ENCODE data around the gene IER2.

Gene IER2

DNA sequence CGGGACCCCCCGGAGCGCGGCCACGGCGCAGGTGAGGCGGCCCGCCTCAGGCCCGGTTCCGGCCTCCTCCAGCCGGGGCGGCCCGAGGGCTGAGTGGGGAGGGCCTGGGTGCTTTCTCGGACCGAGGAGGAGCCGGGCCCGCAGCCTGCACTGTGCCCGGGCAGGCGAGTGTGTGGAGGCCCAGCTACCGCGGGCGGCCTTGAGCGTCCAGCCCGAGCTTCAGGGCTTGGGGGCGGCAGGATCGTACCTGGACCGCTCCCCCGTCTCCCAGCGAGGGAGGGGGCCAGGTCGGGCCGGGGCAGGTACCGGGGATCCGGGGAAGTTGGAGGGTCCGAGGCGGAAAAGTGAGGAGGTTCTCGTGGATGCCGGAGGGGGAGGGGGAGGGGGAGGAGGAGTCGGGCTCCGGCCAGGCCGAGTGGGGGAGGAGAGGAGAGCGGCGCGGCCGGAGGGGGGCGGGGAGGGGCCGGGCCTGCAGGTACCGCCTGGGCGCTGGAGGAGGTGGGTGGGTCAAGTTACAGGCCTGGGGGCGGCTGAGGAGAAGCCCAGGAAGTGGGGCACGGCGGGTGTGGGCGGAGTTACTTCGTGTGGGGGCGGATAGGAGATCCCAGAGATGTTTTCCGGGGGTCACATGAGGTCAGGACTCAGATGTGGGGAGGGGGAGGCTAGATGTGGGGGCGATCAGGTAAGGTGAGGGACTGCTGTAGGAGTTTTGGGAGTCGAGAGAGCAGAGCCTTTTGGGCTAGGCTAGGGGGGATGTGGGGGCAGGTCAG, 31.6 kb upstream of the IER2 start:
- no peak for DNase-seq (ENCODE audit: low read depth in 1 of 2, low spot score in 1 of 2)

DNA sequence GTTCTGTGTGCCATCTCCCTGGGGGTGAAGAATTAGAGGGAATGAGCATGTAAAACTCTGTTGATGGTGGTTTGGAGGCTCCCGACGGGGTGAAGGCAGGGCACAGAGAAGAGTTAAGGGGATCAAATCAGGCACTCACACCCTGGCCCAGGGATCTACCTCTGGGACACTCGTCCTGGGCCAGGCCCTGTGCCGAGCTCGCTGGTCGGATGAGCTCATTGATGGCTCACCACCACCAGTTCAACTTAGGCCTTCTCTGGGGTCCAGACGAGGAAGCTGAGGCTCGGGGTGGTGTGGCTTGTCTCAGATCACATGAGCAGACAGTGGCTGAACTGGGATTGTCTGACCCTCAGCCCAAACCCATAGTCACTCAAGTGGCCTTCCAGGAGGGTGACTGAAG, 30.6 kb upstream of the IER2 start:
- no peak for DNase-seq (ENCODE audit: low read depth in 1 of 2, low spot score in 1 of 2)

DNA sequence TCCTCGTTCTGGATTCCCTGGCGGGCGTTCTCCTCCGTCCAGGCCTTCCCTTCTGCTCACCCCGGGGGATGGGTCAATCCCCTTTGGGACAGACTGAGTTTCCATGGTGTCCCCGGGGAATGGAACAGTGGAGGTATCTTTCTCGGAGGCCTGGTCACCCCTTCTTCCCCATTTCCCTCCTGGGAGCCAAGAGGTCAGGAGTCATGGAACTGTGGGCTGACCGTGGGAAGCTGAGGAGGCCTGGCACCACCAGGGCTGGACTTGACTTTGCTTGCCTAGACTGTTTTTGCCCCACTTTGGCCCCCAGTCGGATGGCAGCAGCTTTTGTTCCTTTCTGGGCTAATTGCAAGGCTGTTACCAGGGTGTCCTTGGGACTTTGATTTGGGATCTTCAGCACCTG, 30.2 kb upstream of the IER2 start:
- no peak for DNase-seq (ENCODE audit: low read depth in 1 of 2, low spot score in 1 of 2)

DNA sequence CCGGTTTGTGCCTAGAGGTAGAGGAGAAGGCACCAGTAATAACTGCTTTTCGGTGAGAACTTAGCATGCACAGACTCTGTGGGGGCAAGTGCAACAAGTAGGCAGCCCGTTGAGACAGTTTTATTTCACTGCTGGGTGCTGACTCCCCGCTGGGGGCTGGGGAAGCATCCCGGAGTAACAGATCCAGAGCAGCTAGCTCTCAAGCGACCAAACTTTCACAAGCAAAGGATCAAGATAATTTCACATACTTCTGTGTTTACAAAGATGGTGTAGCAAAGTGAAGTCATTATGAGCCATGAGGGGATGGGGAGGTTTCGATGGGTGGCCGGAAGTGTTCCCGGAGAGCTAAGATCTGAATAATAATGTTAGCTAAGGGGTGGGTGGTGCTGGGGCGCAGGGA, 29.4 kb upstream of the IER2 start:
- no peak for DNase-seq (ENCODE audit: low read depth in 1 of 2, low spot score in 1 of 2)

DNA sequence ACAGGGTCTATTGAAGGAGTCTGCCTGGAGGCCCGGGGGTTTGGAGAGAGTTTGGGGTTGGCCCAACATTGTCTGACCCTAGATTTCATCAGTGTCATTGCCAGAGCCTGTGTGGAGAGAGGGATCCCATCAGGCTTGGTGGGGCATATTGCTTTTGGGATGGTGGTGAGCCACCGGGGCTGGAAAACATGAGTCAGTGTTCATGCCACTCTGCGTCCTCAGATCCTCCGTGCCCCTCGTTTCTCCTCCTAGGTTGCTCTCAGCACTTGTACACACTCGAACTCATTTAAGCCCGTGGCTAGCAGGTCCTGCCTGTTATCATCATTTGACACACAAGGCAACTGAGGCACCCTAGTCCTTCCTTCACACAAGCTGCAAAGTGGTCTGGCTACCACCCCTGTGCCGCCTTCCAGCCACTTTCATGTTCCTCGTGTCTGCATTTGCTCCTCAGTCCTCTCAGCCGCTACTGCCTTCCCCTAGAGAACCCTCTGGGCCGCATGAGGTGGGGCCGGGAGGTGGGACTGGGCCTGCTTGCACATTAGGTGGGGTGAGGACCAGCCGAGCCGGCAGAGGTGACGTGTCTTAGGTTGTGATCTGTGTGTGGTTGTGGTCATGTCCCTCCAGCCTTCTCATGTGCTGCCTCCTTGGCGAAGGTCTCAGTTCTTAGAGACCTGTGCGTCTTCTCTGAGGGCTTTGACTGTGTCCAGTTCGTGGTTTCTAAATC, 28.5 kb upstream of the IER2 start:
- DNase-seq (ENCODE audit: low read depth in 1 of 2, low spot score in 1 of 2), result no peak

DNA sequence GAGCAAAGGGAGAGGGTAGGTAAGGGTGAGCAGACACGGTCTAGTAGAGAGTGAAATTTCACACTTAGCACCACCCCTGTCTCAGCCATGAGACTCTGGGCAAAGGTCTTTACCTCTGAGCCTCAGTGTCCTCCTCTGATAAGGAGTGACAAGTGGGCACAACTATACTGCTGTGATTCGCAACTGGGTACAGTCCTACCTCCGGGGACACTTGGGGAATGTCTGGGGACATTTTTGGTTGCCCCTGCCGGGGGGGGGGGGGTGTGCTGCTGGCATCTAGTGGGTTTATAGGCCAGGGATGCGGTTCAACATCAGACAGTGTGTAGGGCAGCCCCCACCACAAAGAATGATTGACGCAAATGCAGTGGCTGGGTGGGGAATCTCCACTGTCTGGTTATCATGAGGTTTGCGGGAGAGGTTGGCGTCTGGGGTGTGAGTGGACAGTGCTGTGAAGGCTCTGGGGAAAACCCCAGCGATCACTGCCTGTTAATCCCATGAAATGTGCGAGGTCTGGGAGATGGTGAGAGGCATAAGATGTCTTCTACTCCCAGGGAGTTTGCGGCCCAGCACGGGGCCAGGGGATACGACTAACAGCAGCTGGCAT, 27.8 kb upstream of the IER2 start:
- DNase-seq (ENCODE audit: low read depth in 1 of 2, low spot score in 1 of 2), result no peak

DNA sequence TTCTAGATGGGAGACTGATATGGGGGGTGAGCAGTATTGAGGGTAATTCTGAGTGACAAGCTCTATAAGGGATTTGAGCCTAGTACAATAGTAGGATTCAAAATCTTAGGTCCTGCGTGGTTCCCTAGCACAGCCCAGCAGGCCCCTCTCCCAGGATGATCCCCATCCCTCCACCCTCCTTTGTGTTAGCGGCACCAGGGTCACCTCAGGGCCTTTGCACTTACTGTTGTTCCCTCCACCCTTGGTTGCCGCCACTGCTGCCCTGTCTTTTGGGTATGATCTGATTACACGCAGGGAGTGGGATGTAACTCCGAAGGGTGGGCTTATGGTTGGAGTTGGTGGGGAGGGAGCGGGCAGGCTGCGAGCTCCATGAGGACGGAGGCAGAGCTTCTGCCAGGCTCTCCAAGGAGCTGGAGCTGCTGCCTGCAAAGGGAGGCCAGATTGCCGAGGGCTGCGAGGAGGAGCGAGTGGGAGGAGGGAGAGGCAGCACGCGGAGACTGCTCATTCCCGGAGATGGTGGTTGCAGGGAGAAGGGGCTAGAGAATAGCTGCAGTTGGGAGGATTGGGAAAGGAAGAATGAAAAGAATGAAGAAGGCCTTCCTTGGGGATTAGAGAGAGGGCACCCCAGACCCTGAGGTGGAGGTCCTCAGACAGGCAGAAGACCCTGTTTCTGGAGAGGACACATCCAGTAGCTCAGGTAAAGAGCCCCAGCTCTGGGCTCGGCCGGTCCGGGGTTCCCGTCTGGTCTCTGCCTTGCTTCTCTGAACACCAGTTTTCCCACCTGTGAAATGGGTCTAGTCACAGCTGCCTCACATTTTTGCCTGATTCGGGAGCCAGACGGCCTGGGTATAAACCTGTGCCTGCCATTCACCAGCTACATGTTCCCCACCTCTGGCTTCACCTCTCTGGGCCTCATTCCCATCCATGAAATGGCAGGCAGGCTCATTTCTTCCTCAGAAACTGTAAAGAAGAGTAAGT, 26.9 kb upstream of the IER2 start:
- no peak for DNase-seq (ENCODE audit: low read depth in 1 of 2, low spot score in 1 of 2)

DNA sequence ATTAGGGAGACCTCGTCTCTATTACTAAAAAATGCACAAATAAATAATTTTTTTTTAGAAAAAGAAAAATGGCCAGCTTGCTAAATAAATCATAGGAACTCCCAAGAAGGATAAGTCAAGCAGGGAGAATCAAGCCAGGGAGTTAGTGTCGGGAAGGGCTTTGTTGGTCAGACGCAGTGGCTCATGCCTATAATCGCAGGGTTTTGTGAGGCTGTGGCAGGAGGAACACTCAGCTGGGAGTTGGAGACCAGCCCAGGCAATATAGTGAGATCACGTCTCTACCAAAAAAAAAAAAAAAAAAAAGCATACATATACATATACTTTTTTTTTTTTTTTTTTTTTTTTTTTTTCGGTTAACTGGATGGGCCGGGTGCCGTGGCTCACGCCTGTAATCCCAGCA, 23.2 kb upstream of the IER2 start:
- DNase-seq (ENCODE audit: low read depth in 1 of 2, low spot score in 1 of 2), result no peak

DNA sequence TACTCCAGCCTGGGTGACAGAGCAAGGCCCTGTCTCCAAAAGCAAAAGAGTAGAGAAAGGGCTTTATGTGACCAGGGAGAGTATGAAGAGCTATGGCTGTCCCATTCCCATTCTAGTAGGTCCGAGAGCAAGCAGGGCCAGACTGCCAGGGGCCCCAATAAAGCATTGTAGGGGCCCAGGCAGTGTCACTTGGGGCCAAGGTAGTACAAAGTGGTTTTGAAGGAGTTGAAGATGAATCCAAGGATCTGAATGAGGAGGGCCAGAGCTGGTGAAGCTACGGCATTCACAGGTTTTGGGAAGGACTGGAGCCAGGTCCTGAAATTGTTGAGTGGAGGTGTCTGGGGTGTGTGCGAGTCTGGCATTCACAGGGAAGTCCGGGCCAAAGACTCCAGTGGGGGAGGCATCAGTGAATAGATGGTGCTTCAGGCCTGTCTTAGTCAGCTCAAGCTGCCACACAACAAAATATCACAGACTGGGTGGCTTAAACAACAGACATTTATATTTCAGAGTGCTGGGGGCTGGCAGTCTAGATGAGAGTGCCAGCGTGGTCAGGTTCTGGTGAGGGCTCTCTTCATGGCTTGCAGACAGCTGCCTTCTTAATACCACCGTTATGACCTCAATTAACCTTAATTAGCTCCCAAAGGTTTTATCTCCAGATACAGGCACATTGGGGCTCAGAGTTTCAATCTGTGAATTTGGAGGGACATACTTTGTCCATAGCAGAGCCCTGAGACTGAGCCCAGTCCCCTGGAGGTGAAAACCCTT, 22.2 kb upstream of the IER2 start:
- DNase-seq (ENCODE audit: low read depth in 1 of 2, low spot score in 1 of 2), result no peak

DNA sequence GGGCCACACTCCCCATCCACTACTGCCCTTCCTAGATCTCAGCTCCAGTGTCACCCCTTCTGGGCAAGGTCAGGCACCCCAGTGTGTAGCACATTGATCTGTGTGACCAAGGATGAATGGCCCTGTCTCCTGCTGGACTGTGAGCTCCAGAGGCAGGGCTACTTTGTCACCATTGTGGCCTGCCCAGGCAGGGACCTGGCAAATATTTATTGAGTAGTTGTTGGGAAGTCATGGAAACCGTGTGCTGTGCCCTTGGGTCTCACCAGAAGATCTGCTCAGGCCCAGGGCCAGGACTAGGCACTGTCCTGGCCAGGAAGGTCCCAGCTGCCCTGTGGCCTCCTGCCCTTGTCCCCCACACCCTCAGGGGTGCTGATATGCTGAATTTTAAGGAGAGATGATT, 21.6 kb upstream of the IER2 start:
- no peak for DNase-seq (ENCODE audit: low read depth in 1 of 2, low spot score in 1 of 2)

DNA sequence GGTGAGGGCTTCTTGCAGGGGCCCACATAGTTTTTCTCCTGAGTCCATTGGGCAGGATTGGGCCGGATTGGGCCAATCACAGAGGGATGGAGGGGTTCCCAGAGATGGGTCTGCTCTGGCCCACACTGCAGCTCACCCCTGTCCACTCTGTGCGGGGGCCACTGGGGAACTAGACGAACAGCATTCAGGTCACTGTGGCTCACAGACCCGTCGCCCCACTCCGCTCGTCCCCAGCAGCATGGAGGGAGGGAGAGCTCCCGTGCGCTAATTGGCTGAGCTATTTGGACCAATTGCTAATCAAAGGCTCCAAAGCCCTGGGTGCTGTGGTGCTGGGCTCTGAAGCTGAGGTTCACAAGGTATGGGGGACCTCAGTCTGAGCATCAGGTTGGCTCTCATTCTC, 20.8 kb upstream of the IER2 start:
- DNase-seq (ENCODE audit: low read depth in 1 of 2, low spot score in 1 of 2), result no peak

DNA sequence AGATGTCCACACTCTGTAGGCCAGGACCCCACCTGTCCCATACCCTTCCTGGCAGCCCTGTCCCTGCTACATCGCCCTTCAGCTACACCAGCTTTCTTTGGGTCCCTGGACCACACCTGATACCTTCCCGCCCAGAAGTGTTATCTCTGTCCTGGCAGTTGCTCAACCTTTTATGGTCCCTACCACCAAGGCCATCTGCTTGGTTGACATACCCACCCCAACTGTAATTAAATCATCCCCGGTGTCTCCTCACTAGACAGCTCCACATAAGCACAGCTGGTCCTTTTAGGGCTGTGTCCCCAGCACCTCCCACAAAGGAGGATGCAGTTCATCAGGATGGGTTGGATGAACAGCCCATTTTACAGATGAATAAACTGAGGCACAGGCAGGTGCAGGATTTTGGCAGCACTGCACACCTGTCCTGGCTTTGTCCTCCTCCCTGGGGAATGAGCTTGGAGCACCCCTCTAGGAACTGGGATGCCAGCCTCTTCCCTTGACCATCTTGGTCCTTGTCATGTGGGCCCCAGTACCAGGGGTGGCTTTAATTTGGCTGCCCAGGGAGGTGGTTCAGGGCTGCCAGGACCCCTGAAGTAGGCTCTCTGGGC, 19.2 kb upstream of the IER2 start:
- no peak for DNase-seq (ENCODE audit: low read depth in 1 of 2, low spot score in 1 of 2)

DNA sequence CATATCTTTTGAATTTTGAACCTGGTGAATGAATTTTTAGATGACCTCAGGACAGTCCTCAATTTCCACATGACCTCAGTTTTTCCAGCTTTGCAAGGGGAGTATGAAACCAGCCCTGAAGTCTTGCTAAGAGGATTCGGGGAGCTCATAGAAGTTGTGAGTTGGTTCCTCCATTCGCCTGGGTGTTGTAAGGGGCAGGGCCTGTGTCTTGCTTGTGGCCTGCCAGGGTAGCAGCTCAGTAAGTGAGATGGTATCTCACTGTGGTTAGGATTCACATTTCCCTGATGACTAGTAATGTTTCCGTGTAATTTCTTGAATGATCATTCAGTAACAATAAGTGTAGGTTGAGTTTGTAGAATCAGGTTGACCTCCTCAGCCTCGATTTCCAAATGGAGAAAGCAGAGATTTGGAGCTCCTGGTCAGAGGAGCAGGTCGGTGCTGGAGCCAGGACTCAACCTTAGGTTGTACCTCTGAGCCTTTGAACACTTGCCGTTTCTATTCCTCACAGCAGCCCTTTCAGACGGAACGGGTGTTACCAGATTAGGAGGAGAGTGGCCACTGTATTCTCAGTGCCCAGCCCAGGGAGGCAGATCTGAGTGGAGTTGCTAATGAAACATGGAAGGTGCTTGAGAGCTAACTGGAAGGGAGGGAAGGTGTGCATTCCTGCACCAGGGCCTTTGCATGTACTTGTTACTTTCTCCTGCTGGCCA, 17.6 kb upstream of the IER2 start:
- DNase-seq (ENCODE audit: low read depth in 1 of 2, low spot score in 1 of 2), result no peak

DNA sequence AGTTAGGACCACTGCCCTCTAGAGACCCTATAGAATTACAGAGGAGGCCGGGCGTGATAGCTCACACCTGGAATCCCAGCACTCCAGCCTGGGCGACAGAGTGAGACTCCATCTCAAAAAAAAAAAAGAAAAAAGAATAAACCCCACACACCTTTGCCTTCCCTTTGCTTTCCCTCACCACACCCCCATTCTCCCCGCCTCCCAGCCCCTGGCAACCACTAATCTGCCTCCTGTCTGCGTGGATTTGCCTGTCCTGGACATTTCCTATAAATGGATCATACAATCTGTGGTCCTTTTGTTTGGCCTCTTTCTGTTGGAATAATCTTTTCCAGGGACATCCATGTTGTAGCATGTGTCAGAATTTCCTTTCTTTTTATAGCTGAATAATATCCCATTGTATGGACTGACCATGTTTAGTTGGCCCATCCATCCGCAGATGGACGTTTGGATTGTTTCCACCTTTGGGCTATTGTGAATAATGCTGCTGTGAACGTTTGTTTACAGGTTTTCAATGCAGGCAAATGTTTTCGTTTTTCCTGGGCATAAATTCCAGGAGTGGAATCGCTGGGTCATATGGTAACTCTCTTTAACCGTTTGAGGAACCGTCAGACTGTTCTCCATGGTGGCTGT, 16.9 kb upstream of the IER2 start:
- no peak for DNase-seq (ENCODE audit: low read depth in 1 of 2, low spot score in 1 of 2)

DNA sequence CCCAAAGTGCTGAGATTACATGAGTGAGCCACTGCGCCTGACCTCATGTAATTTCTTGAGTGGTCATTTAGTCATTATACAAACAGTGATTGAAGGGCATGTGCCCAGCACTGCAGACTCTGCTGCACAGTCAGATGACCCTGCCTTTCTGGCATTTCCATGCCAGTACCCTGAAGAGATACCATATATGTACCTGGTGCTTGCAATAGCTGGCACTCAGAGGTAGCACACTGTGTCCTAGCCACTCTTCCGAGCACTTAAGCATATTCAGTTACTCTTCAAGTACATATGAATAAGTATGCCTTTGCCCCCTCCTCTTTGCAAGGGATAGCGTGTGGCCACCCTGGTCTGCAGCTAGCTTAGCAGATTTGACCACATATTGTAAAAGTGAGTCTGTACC, 15.6 kb upstream of the IER2 start:
- no peak for DNase-seq (ENCODE audit: low read depth in 1 of 2, low spot score in 1 of 2)

DNA sequence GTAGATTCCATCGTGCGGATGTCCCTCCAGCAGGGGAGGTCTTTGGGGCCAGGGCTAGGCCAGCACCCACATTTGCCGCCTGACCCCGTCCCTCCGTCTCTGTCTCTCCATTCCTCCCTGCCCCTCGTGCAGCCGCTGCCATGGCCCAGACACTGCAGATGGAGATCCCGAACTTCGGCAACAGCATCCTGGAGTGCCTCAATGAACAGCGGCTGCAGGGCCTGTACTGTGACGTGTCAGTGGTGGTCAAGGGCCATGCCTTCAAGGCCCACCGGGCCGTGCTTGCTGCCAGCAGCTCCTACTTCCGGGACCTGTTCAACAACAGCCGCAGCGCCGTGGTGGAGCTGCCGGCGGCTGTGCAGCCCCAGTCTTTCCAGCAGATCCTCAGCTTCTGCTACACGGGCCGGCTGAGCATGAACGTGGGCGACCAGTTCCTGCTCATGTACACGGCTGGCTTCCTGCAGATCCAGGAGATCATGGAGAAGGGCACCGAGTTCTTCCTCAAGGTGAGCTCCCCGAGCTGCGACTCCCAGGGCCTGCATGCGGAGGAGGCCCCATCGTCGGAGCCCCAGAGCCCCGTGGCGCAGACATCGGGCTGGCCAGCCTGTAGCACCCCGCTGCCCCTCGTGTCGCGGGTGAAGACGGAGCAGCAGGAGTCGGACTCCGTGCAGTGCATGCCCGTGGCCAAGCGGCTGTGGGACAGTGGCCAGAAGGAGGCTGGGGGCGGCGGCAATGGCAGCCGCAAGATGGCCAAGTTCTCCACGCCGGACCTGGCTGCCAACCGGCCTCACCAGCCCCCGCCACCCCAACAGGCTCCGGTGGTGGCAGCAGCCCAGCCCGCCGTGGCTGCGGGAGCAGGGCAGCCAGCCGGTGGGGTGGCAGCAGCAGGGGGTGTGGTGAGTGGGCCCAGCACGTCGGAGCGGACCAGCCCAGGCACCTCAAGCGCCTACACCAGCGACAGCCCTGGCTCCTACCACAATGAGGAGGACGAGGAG, 14.8 kb upstream of the IER2 start:
- DNase-seq (ENCODE audit: low read depth in 1 of 2, low spot score in 1 of 2), result no peak

DNA sequence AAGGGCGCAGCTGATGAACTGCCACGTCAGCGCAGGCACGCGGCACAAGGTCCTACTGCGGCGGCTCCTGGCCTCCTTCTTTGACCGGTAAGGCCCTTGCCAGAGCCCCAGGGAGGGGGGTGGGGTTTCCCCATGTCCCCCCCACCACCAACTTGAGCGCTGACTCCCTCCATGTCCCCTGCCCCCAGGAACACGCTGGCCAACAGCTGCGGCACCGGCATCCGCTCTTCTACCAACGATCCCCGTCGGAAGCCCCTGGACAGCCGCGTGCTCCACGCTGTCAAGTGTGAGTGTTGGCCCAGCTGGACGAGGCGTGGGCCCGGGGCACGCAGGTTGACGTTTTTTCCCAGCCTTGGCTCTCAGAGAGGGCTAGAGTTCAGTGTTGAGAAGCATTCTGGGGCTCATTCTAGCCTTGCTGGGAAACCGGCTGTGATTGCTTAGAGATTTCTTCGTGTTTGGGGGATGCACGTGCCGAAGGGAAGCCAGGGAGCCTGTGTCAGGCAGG, 12.9 kb upstream of the IER2 start:
- DNase-seq (ENCODE audit: low read depth in 1 of 2, low spot score in 1 of 2), result no peak

All from stimulated activated CD4-positive, alpha-beta T cell treated with anti-CD3 and anti-CD28 coated beads, Interleukin-15, amount 100 ng/mL, for 1 hour (primary cell).